ENCODE results near the gene XIRP2. TPM values are rescaled to one million over a fixed set of nuclear protein-coding genes. Genes with fewer than 3 reads are reported as not detected.

The XIRP2 gene
- total RNA-seq, 1 experiment from 2014 or later: not detected

DNA sequence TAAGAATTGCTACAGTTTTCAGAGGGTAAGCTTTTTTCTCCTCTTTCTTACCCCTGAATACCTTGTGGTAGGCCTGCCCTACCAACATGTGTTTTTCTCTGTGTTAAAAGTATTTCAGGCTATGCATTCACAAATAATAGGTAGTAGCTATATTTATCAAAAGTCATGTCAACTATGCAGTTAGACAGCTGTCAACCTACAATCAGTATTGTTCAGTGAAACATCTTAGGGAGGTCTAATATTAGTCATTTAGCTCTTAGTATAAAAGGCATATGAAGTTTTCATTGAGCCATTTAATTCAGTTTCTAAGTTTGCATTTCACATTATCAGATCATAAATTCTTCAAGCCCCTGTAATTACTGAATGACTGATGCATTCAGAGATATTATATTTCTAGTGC, 36.7 kb downstream of the XIRP2 start:
- Mint-ChIP-seq H3K4me1 (ENCODE audit: insufficient read depth, unreplicated experiment) (no peaks in the 10 kb centered on the region), H3K27ac (ENCODE audit: low read depth, unreplicated experiment) (no peak overlapping the region), H3K9me3 (ENCODE audit: unreplicated experiment) (no peaks in the 10 kb centered on the region), H3K27me3 (ENCODE audit: insufficient read depth, unreplicated experiment) (no peaks in the 10 kb centered on the region), H3K36me3 (ENCODE audit: insufficient read depth, unreplicated experiment) (no peaks in the 10 kb centered on the region), H3K4me3 (ENCODE audit: unreplicated experiment) (no peak overlapping the region)
- intact Hi-C loops (cut with micrococcal nuclease): no loop called here
- ChIA-PET POLR2A (no interaction called here), CTCF (no interaction called here)
- TF ChIP-seq, protein P1, sequence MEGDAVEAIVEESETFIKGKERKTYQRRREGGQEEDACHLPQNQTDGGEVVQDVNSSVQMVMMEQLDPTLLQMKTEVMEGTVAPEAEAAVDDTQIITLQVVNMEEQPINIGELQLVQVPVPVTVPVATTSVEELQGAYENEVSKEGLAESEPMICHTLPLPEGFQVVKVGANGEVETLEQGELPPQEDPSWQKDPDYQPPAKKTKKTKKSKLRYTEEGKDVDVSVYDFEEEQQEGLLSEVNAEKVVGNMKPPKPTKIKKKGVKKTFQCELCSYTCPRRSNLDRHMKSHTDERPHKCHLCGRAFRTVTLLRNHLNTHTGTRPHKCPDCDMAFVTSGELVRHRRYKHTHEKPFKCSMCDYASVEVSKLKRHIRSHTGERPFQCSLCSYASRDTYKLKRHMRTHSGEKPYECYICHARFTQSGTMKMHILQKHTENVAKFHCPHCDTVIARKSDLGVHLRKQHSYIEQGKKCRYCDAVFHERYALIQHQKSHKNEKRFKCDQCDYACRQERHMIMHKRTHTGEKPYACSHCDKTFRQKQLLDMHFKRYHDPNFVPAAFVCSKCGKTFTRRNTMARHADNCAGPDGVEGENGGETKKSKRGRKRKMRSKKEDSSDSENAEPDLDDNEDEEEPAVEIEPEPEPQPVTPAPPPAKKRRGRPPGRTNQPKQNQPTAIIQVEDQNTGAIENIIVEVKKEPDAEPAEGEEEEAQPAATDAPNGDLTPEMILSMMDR (IDR thresholded peaks at IDR 0.05; ENCODE audit: unreplicated experiment): no peak
- DNase-seq (ENCODE audit: unreplicated experiment): no peak
- BruUV-seq (replicated peaks): no TSS peak

DNA sequence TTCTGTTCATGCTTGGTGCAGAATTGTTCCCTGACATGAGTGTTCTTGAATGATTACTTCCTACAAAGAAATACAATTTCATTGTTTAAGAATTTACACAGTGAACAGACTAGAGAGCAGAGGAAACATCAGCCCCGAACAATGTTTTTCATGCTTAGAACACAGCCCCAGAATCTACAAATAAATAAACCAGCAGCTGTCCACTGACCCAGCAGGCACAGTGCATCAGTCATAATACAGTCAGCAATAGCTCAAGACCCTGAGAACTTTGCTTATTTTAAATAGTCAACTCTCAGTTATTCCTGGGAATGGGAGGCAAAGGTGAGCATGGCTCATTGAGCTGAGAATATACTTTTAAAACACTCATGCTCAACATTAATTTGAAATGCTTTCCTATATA, 38.4 kb downstream of the XIRP2 start:
- POLR2A ChIA-PET: no interaction called here
- TF ChIP-seq, protein P1 (IDR thresholded peaks at IDR 0.05; ENCODE audit: unreplicated experiment): no peak
- Mint-ChIP-seq H3K27me3 (ENCODE audit: insufficient read depth, unreplicated experiment) (no peaks in the 10 kb centered on the region), H3K4me3 (ENCODE audit: unreplicated experiment) (no peak overlapping the region), H3K27ac (ENCODE audit: low read depth, unreplicated experiment) (no peak overlapping the region), H3K4me1 (ENCODE audit: insufficient read depth, unreplicated experiment) (no peaks in the 10 kb centered on the region), H3K36me3 (ENCODE audit: insufficient read depth, unreplicated experiment) (no peaks in the 10 kb centered on the region), H3K9me3 (ENCODE audit: unreplicated experiment) (no peaks in the 10 kb centered on the region)
- CTCF ChIA-PET: no interaction called here
- intact Hi-C loops (cut with micrococcal nuclease): no loop called here
- no TSS peak for BruUV-seq (replicated peaks)
- DNase-seq (ENCODE audit: unreplicated experiment): no peak

DNA sequence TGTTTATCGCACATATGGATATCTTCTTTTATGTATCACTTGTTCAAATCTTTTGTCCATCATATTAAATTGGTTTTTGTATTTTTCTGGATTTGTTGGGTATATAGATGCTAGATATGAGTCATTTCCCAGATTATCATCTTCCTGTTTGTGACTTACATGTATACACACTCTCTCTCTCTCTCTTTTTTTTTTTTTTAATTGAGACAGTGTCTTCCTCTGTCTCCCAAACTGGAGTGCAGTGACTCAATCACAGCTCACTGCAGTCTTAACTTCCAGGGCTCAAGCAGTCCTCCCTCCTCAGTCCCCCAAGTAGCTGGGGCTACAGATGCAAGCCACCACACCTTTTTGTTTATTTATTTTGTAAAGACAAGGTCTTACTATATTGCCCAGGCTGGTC, 43.8 kb downstream of the XIRP2 start:
- Mint-ChIP-seq H3K4me3 (ENCODE audit: unreplicated experiment) (no peak overlapping the region), H3K9me3 (ENCODE audit: unreplicated experiment) (no peaks in the 10 kb centered on the region), H3K27me3 (ENCODE audit: insufficient read depth, unreplicated experiment) (no peaks in the 10 kb centered on the region), H3K36me3 (ENCODE audit: insufficient read depth, unreplicated experiment) (no peaks in the 10 kb centered on the region), H3K4me1 (ENCODE audit: insufficient read depth, unreplicated experiment) (no peaks in the 10 kb centered on the region), H3K27ac (ENCODE audit: low read depth, unreplicated experiment) (no peak overlapping the region)
- intact Hi-C loops (cut with micrococcal nuclease): no loop called here
- ChIA-PET CTCF (no interaction called here), POLR2A (no interaction called here)
- no peak for DNase-seq (ENCODE audit: unreplicated experiment)
- BruUV-seq (replicated peaks): no TSS peak
- TF ChIP-seq, protein P1 (IDR thresholded peaks at IDR 0.05; ENCODE audit: unreplicated experiment): no peak

DNA sequence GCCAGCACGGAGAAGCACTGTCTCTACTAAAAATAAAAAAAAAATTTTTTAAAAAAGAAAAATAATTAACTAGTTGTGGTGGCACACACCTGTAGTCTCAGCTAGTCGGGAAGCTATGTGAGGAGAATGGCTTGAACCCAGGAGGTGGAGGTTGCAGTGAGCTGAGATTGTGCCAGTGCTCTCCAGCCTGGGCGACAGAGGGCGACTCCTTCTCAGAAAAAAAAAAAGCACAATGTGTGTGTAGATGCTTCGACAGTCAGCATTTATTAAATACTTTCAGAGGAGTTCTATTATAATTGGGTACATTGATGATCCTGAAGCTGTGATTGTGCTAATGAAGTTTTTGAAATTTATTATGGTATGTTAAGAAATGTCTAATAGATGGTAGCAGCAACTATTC, 46.5 kb downstream of the XIRP2 start:
- no peak overlapping the region for H3K4me3 Mint-ChIP-seq (ENCODE audit: unreplicated experiment)
- intact Hi-C loops (cut with micrococcal nuclease): no loop called here

More for the DNA sequence above, 46.5 kb downstream of the XIRP2 start:
- BruUV-seq (replicated peaks): no TSS peak
- Mint-ChIP-seq H3K36me3 (ENCODE audit: insufficient read depth, unreplicated experiment) (no peaks in the 10 kb centered on the region), H3K27me3 (ENCODE audit: insufficient read depth, unreplicated experiment) (no peaks in the 10 kb centered on the region), H3K27ac (ENCODE audit: low read depth, unreplicated experiment) (no peak overlapping the region), H3K9me3 (ENCODE audit: unreplicated experiment) (peaks cover 13% of the 10 kb centered on the region), H3K4me1 (ENCODE audit: insufficient read depth, unreplicated experiment) (no peaks in the 10 kb centered on the region)
- TF ChIP-seq, protein P1 (IDR thresholded peaks at IDR 0.05; ENCODE audit: unreplicated experiment): no peak
- CTCF ChIA-PET: interaction anchor here (0.7 kb wide), 1 partner anchor 41 kb away, joined by 3 read pairs; no protein-coding TSS in a partner anchor
- POLR2A ChIA-PET: no interaction called here
- no peak for DNase-seq (ENCODE audit: unreplicated experiment)

All from MCF 10A (cell line).